A549 (cell line): ENCODE data around the gene TBCC. TPM values are rescaled to one million over a fixed set of nuclear protein-coding genes. Genes with fewer than 3 reads are reported as not detected.

Experiments used
- ATAC-seq, 2 experiments: fragments of 200-7000 bp in 1 of 2; fragments of >200 bp in 1 of 2; cut with Nextera tagmentation in 1 of 2; cut with Tn5 transposase in 1 of 2; 3 replicates each; pipeline versions ENCODE4 v1.8.0 to v1.9.1; 2018 to 2020; ENCODE audit warnings: mild to moderate bottlenecking in 1 of 2, moderate library complexity in 1 of 2
- CTCF ChIA-PET: fragments of 300-600 bp; sonication (Branson Sonifier 250); formaldehyde crosslinking; extraction: SDS; loops from one replicate; lab custom pipeline; 2021; ENCODE audit warnings: antibody characterized with exemption, inconsistent platforms; lab: Yijun Ruan, JAX
- POLR2A ChIA-PET: fragments of 350-600 bp; formaldehyde crosslinking; extraction: SDS; loops from one replicate; lab custom pipeline; 2021; ENCODE audit warnings: antibody characterized with exemption, inconsistent platforms; lab: Yijun Ruan, JAX
- DNase-seq, 2 experiments: peaks; one replicate each; pipeline versions ENCODE4 v3.0.0 to v3.0.0-alpha.2; 2011 to 2016; ENCODE audit warnings: low read depth in 1 of 2, low spot score in 1 of 2
- FAIRE-seq: peaks from 2 replicates; lab custom pipeline; 2011; peaks lifted over from hg19 to GRCh38; lab: Jason Lieb, UNC
- H3K27ac ChIP-seq, 2 experiments: fragments of >200 bp; sonication (Bioruptor Twin); formaldehyde crosslinking; 3 replicates each; pipeline ENCODE4 v1.5.1; 2016 to 2017
- H3K4me1 ChIP-seq: fragments of >200 bp; sonication (Bioruptor Twin); formaldehyde crosslinking; 3 replicates; pipeline ENCODE4 v1.6.1; 2016
- H3K4me2 ChIP-seq: fragments of >200 bp; sonication (Bioruptor Twin); formaldehyde crosslinking; 3 replicates; pipeline ENCODE4 v1.6.1; 2016
- H3K4me3 ChIP-seq: fragments of >200 bp; sonication (Bioruptor Twin); formaldehyde crosslinking; 3 replicates; pipeline ENCODE4 v1.5.1; 2016
- H3K9me3 ChIP-seq: fragments of >200 bp; sonication (Bioruptor Twin); formaldehyde crosslinking; 3 replicates; pipeline ENCODE4 v1.6.1; 2016
- CBX2 ChIP-seq: fragments of 200-600 bp; sonication (generic); IDR thresholded peaks from 2 replicates; pipeline ENCODE4 v1.6.1; 2016; ENCODE audit warnings: low read depth, mild to moderate bottlenecking, borderline replicate concordance
- CHD4 ChIP-seq: fragments of 200-600 bp; sonication (generic); IDR thresholded peaks from 2 replicates; pipeline ENCODE4 v1.6.1; 2016; ENCODE audit warnings: antibody characterized with exemption, mild to moderate bottlenecking, borderline replicate concordance
- EHF ChIP-seq: fragments of 250-450 bp; sonication (Bioruptor Pico); IDR thresholded peaks from 2 replicates; pipeline ENCODE4 v1.5.0; 2020; ENCODE audit warnings: mild to moderate bottlenecking
- EHMT2 ChIP-seq: fragments of 200-600 bp; sonication (generic); IDR thresholded peaks from 2 replicates; pipeline ENCODE4 v1.6.1; 2016; ENCODE audit warnings: antibody characterized with exemption, low read depth, mild to moderate bottlenecking, moderate library complexity
- ESRRA ChIP-seq: fragments of 150-350 bp; IDR thresholded peaks from 2 replicates; pipeline ENCODE4 v1.6.1; 2014; ENCODE audit warnings: mild to moderate bottlenecking, low read length, borderline replicate concordance
- FOSB ChIP-seq: fragments of 250-450 bp; sonication (Bioruptor Pico); IDR thresholded peaks from 2 replicates; pipeline ENCODE4 v1.5.0; 2020; ENCODE audit warnings: mild to moderate bottlenecking, moderate library complexity
- FOSL2 ChIP-seq, 2 experiments: fragments of 450-650 bp in 1 of 2; fragments of >200 bp in 1 of 2; sonication (Bioruptor Twin) in 1 of 2; formaldehyde crosslinking; IDR thresholded peaks; 2 replicates each; pipeline versions ENCODE4 v1.5.0 to v1.6.1; 2016 to 2020; ENCODE audit warnings: mild to moderate bottlenecking in 1 of 2, moderate library complexity in 1 of 2
- GATA3 ChIP-seq: IDR thresholded peaks from 2 replicates; pipeline ENCODE4 v1.6.1; 2012; ENCODE audit warnings: borderline replicate concordance
- MAFK ChIP-seq: fragments of 450-650 bp; IDR thresholded peaks from 2 replicates; pipeline ENCODE4 v1.6.1; 2014; ENCODE audit not compliant: partially characterized antibody
- MAZ ChIP-seq: fragments of 150-350 bp; IDR thresholded peaks from 2 replicates; pipeline ENCODE4 v1.6.1; 2014; ENCODE audit warnings: antibody characterized with exemption, low read depth, low read length, borderline replicate concordance
- MYC ChIP-seq: IDR thresholded peaks from 2 replicates; pipeline ENCODE4 v1.6.1; 2012; ENCODE audit warnings: mild to moderate bottlenecking, inconsistent platforms, low read length, improper control_type of control experiment, borderline replicate concordance
- NFE2L2 ChIP-seq: fragments of 150-350 bp; conservative IDR thresholded peaks from 2 replicates; pipeline ENCODE4 v1.6.1; 2014; ENCODE audit warnings: low read length
- NPAS2 ChIP-seq: fragments of 250-450 bp; sonication (Bioruptor Pico); IDR thresholded peaks from 2 replicates; pipeline ENCODE4 v1.8.0; 2022; ENCODE audit warnings: mild to moderate bottlenecking, moderate library complexity, borderline replicate concordance
- NR3C1 ChIP-seq: fragments of >200 bp; sonication (Bioruptor Twin); formaldehyde crosslinking; IDR thresholded peaks from 3 replicates; pipeline ENCODE4 v1.6.1; 2017
- PHF8 ChIP-seq: fragments of 200-600 bp; sonication (generic); IDR thresholded peaks from 2 replicates; pipeline ENCODE4 v1.6.1; 2016; ENCODE audit warnings: low read depth, mild to moderate bottlenecking, antibody characterized with exemption, moderate library complexity, borderline replicate concordance
- POLR2A ChIP-seq: IDR thresholded peaks from 2 replicates; pipeline ENCODE4 v1.6.1; 2012; ENCODE audit warnings: mild to moderate bottlenecking, low read length
- POLR2AphosphoS2 ChIP-seq: conservative IDR thresholded peaks from 2 replicates; pipeline ENCODE4 v1.6.1; 2012; ENCODE audit warnings: low read length, improper control_type of control experiment, inconsistent platforms
- RAD21 ChIP-seq, 2 experiments: fragments of >200 bp in 1 of 2; sonication (Bioruptor Twin) in 1 of 2; formaldehyde crosslinking in 1 of 2; IDR thresholded peaks in 1 of 2; conservative IDR thresholded peaks in 1 of 2; 2 replicates in 1 of 2; 3 replicates in 1 of 2; pipeline ENCODE4 v1.6.1; 2012 to 2018; ENCODE audit warnings: inconsistent platforms in 1 of 2
- RCOR1 ChIP-seq: fragments of 150-350 bp; IDR thresholded peaks from 2 replicates; pipeline ENCODE4 v1.6.1; 2014; ENCODE audit warnings: antibody characterized with exemption, low read length, low read depth
- RFX5 ChIP-seq: fragments of 450-650 bp; IDR thresholded peaks from 2 replicates; pipeline ENCODE4 v1.7.1; 2014; ENCODE audit warnings: antibody characterized with exemption, mild to moderate bottlenecking, moderate library complexity
- SMC3 ChIP-seq: fragments of >200 bp; sonication (Bioruptor Twin); formaldehyde crosslinking; IDR thresholded peaks from 3 replicates; pipeline ENCODE4 v1.6.1; 2018; ENCODE audit warnings: inconsistent platforms
- TFCP2L1 ChIP-seq: fragments of 250-450 bp; sonication (Bioruptor Pico); IDR thresholded peaks from 2 replicates; pipeline ENCODE4 v1.5.0; 2021; ENCODE audit warnings: mild to moderate bottlenecking
- TP53 ChIP-seq: fragments of 250-450 bp; sonication (Bioruptor Pico); IDR thresholded peaks from 2 replicates; pipeline ENCODE4 v1.5.0; 2021; ENCODE audit warnings: mild to moderate bottlenecking, moderate library complexity
- ZC3H11A ChIP-seq: fragments of 450-650 bp; IDR thresholded peaks from 2 replicates; pipeline ENCODE4 v1.6.1; 2014; ENCODE audit warnings: antibody characterized with exemption, mild to moderate bottlenecking
- ZFP36 ChIP-seq: fragments of 450-650 bp; IDR thresholded peaks from 2 replicates; pipeline ENCODE4 v1.6.1; 2014; ENCODE audit warnings: borderline replicate concordance; ENCODE audit not compliant: partially characterized antibody
- WGBS: methylation state at CpG from one replicate; pipeline ENCODE4 v1.1.6; 2017; ENCODE audit errors: missing lambda C conversion rate; 5-methylcytosine and 5-hydroxymethylcytosine counted together
- polyA plus RNA-seq, 4 experiments: library from polyadenylated mRNA; depleted of rRNA in 3 of 4; stranded (reverse); fragments of >200 nt; fragmentation: RNase III in 1 of 4; extraction: RNeasy Plus Mini Kit Qiagen cat#74134 plus additional on column Dnase treatment in 1 of 4; gene quantifications; 2 replicates in 3 of 4; 3 replicates in 1 of 4; pipeline ENCODE4 v1.2.3, GENCODE V29; 2011 to 2017
- TF ChIP-seq, protein P1 (sequence below): IDR thresholded peaks from 2 replicates; pipeline ENCODE4 v1.6.1; 2012; ENCODE audit warnings: low read depth, borderline replicate concordance
- TF ChIP-seq, protein P2 (sequence below): fragments of >200 bp; sonication (Bioruptor Twin); formaldehyde crosslinking; IDR thresholded peaks from 3 replicates; pipeline ENCODE4 v1.6.1; 2016
- TF ChIP-seq, protein P3 (sequence below): IDR thresholded peaks from 2 replicates; pipeline ENCODE4 v1.6.1; 2012
- TF ChIP-seq, protein P4 (sequence below): fragments of 150-350 bp; IDR thresholded peaks from 2 replicates; pipeline ENCODE4 v1.6.1; 2014; ENCODE audit warnings: low read depth, mild to moderate bottlenecking, low read length

TBCC gene
- polyA plus RNA-seq, 2 of the 4 experiments (the other 2 are of a cell fraction): 10.2 to 12.4 TPM

DNA sequence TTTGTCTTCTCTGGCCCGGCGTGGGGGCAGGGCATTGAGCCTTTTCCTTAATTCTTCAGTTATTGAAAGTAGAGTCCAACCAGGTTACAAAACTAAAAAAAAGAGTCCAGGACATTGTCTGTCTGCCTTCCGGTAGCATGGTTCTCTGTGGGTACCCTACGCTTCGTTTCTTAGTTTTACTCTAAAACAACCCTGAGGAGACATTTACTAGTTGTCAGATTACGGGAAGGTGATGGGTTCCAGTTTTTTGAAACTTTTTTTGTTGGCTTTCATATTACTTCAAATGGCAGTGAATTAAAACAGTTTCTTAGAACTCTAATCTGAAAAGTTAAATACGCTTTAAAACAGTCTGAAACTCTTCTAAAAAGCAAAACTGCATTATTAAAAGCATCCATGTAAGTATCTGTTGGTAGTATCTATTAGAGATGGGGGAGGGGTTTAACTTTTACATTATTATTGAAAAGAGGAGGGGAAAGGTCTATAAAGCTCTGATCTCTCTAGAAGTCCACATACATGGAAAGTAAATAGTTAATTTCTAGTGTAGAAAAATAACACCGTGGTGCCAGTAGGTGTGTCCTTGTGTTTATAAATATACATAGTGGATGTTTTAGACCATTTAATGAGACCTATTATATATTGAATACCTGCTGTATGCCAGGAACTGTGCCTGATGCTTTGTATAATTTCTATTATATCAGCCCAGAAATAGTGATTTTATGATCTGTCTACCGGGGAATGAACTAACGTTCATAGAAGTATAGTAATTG lies 38.2 kb upstream of the TBCC start:
- Histone ChIP-seq H3K4me3 (peak overlapping the region; percentile 70), H3K4me1 (peaks cover 8% of the 10 kb centered on the region; the same call in 2 of the 3 replicates), H3K4me2 (peak overlapping the region; percentile 84), H3K9me3 (no peaks in the 10 kb centered on the region), H3K27ac (peak overlapping the region; percentile 100)
- TF ChIP-seq, protein P1, sequence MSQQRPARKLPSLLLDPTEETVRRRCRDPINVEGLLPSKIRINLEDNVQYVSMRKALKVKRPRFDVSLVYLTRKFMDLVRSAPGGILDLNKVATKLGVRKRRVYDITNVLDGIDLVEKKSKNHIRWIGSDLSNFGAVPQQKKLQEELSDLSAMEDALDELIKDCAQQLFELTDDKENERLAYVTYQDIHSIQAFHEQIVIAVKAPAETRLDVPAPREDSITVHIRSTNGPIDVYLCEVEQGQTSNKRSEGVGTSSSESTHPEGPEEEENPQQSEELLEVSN: no peak
- TF ChIP-seq CHD4 (no peak), MAFK (no peak), GATA3 (no peak), MAZ (no peak), RFX5 (no peak), NR3C1 (no peak), CBX2 (no peak)
- TF ChIP-seq, protein P2, sequence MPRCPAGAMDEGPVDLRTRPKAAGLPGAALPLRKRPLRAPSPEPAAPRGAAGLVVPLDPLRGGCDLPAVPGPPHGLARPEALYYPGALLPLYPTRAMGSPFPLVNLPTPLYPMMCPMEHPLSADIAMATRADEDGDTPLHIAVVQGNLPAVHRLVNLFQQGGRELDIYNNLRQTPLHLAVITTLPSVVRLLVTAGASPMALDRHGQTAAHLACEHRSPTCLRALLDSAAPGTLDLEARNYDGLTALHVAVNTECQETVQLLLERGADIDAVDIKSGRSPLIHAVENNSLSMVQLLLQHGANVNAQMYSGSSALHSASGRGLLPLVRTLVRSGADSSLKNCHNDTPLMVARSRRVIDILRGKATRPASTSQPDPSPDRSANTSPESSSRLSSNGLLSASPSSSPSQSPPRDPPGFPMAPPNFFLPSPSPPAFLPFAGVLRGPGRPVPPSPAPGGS: no peak
- WGBS: 17% methylated on average over 10 of the region's 10 CpGs
- no peak for DNase-seq
- FAIRE-seq: no peak
- ChIA-PET POLR2A (interaction anchor here (1.5 to 4.3 kb wide), 3 partner anchors 16 to 37 kb away, joined by 5 to 154 read pairs (median 38); partner anchors contain the start of gene TBCC), CTCF (no interaction called here)
- ATAC-seq: no peak

DNA sequence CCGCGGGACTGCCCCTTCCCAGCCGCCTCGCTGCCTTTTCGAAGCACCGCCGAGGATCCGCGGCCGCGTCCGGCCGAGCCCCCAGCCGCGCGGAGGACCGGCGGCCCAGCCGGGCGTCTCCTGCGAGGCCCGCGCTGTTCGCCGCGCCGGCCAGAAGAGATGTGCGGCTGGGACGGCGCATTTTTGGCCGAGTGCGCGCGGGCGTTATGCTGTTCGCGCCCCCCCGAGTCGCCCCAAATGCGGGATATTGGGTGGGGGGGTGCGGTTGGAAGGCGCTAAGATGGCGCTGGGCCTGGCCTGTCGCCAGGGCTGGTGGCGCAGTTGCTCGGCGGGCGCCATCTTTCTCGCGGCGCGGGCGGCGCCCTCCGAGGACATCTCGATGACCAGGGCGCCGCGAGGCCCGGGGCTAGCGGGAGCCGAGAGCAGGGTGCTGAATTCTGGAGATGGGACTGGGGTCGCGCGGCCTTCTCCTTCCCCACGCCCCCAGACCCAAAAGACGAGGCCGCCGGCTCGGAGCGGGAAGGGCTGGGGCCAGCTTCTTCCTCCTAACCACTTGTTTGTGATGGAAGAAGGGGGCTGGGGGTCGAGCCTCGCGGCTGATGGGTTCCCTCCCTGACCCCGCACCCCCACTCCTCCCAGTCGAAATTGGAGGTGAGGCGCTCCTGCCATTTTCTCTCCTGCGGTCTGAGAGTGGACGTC lies 37.4 kb upstream of the TBCC start:
- peak overlapping the region; percentile 84 for H3K4me2 ChIP-seq
- no peak for FAIRE-seq
- 0% methylated on average over 8 of the region's 79 CpGs for WGBS
- no peak for TF ChIP-seq NFE2L2
- no peak for TF ChIP-seq FOSB (CRISPR knock-in tag)
- no peak for TF ChIP-seq EHMT2
- TF ChIP-seq GATA3: peak; percentile 22; the same call in 1 of the 2 replicates
- no peak for TF ChIP-seq ESRRA
- TF ChIP-seq POLR2A: peak; percentile 23
- TF ChIP-seq MAFK: no peak
- no peak for TF ChIP-seq POLR2AphosphoS2
- TF ChIP-seq ZC3H11A: no peak
- TF ChIP-seq, protein P3, sequence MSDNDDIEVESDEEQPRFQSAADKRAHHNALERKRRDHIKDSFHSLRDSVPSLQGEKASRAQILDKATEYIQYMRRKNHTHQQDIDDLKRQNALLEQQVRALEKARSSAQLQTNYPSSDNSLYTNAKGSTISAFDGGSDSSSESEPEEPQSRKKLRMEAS: peak; percentile 76; the same call in 1 of the 2 replicates
- TF ChIP-seq CBX2: no peak
- TF ChIP-seq, protein P4, sequence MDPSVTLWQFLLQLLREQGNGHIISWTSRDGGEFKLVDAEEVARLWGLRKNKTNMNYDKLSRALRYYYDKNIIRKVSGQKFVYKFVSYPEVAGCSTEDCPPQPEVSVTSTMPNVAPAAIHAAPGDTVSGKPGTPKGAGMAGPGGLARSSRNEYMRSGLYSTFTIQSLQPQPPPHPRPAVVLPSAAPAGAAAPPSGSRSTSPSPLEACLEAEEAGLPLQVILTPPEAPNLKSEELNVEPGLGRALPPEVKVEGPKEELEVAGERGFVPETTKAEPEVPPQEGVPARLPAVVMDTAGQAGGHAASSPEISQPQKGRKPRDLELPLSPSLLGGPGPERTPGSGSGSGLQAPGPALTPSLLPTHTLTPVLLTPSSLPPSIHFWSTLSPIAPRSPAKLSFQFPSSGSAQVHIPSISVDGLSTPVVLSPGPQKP: no peak
- TF ChIP-seq TP53 (CRISPR knock-in tag): peak; percentile 72; the same call in 1 of the 2 replicates
- TF ChIP-seq TFCP2L1 (CRISPR knock-in tag): no peak; the same call in 1 of the 2 replicates
- peak; percentile 41; the same call in 1 of the 2 replicates for TF ChIP-seq PHF8
- TF ChIP-seq SMC3: 0 out of 3 replicates have a peak, but pooled peaks have one; percentile 14
- TF ChIP-seq RCOR1: no peak
- no peak for TF ChIP-seq EHF (CRISPR knock-in tag)
- TF ChIP-seq RAD21 (conservative IDR thresholded peaks at IDR 0.05 in 1 of 2, IDR thresholded peaks at IDR 0.05 in 1 of 2): no peak
- TF ChIP-seq MYC: no peak; the same call in 1 of the 2 replicates
- no peak for TF ChIP-seq NPAS2 (CRISPR knock-in tag)
- TF ChIP-seq ZFP36: no peak
- TF ChIP-seq FOSL2 (IDR thresholded peaks at IDR 0.05): no peak
- no peak for TF ChIP-seq FOSL2 (CRISPR knock-in tag; IDR thresholded peaks at IDR 0.05)

More for the DNA sequence above, 37.4 kb upstream of the TBCC start:
- H3K4me1 ChIP-seq: peaks cover 8% of the 10 kb centered on the region; the same call in 2 of the 3 replicates
- ChIA-PET POLR2A (interaction anchor here (0.6 to 4.3 kb wide), 13 partner anchors 7 to 219 kb away, joined by 3 to 154 read pairs (median 10); partner anchors contain the start of genes RPL7L1, TBCC and UBR2), CTCF (no interaction called here)
- peak overlapping the region; percentile 70 for H3K4me3 ChIP-seq
- DNase-seq: peak; percentile 50 to 70
- peak; percentile 77 for ATAC-seq
- no peaks in the 10 kb centered on the region for H3K9me3 ChIP-seq
- peak overlapping the region; percentile 100 for H3K27ac ChIP-seq
